Fibroblast of skin of left biceps (primary cell): ENCODE results near the gene ZNF19.

ENCODE experiments used
- DNase-seq, 2 experiments: peaks; one replicate each; pipeline ENCODE4 v3.0.0-alpha.2; 2013; ENCODE audit warnings: low read depth in 2 of 2

The ZNF19 gene

DNA sequence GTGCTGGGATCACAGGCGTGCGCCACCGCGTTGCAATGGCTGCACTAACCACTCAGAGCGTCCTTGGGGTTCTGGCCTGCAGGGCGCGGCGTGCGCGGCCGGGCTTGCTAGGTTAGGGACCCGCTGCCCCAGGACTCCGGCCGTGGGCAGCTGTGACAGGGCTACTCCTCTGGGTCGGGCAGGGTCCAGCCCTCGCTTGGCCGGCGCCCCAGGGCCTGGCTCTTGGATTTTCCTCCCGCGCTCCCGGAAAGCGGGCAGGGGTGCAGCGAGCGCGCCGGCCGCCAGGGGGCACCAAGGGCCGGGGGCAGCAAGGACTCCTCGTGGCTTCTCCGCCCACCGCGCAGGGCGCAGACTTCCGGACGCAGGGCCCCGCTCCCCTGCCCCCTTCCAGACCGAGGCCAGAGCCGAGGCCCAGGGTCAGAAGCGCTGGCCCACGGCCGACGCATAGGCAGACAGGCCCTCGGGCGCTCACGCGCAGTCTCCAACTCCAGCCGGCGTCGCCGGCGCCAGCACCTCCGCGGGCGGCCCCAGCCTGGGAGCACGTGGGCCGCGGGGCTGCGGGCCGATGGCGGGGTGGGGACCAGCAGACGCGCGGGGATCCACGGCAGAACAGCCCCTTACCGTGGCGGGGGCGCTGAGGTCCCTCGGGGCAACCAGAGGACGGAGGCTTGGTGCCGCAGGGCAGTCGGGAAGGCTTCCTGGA, 47.6 kb downstream of the ZNF19 start:
- no peak for DNase-seq

GRCh38 chr16:71440669-71441347, 48.3 kb downstream of the ZNF19 start:
- no peak for DNase-seq

- no peak for DNase-seq
These were observed 49.6 kb downstream of the ZNF19 start for GRCh38 chr16:71439523-71439922.

GRCh38 chr16:71436473-71436872, 52.7 kb downstream of the ZNF19 start:
- no peak for DNase-seq

GRCh38 chr16:71432906-71433305, 56.2 kb downstream of the ZNF19 start:
- no peak for DNase-seq

DNA sequence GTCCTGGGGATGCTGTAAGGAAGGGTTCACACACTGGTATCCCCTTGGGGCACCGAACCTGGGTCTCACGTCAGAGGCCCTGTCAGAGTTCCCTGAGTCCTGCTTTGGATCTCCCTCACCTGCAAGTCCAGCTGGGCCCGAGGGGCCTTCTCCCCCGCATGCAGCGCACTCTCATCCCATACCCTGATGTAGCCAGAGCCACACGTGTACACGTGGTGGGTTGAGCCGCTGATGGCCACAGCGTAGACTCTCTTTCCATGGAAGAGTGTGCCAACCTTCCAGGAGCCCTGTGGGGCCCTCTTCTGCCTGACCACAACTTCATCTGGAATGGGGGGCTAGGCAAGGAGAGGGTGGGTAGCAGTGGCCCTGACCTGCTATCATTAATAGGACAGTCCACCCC, 57.1 kb downstream of the ZNF19 start:
- DNase-seq, result no peak

DNA sequence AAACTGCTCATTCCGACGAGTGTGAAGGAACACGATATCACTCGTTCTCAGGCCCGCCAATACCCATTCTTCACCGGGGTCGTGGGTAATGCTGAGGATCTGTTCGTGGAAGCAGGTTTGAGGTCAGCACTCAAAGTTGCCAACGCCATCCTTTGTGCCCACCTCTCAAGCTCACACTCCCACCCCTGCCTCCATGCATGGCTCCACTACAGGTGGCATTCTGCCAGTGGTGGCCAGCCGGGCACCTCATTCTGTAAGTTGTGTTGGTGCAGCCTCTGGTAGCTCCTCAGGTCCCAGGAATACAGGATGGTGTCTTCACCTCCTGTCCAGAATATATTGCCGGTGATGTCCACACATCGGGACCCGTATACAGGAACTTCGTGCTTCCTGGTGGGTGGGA, 57.9 kb downstream of the ZNF19 start:
- DNase-seq, result no peak

DNA sequence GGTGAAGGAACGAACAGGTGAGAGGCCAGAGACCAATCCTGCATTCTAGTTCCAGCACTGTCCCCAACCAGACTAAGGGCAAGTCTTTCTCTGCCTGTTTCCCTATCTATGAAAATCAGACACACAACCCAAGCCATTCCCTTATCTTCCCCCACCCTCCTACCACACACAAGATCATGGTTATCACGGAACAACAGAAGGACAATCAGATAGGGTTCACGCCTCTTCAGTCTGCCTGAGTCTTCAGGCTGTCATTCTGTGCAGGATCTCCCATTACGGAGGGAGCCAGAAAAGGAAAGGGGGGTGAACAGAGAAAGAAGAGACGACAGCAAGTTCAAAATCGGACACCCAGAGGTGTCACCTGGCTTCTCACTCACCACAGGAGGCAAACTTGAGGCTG, 58.4 kb downstream of the ZNF19 start:
- no peak for DNase-seq

GRCh38 chr16:71429581-71429980, 59.5 kb downstream of the ZNF19 start:
- DNase-seq, result no peak

GRCh38 chr16:71428883-71429282, 60.2 kb downstream of the ZNF19 start:
- no peak for DNase-seq

DNA sequence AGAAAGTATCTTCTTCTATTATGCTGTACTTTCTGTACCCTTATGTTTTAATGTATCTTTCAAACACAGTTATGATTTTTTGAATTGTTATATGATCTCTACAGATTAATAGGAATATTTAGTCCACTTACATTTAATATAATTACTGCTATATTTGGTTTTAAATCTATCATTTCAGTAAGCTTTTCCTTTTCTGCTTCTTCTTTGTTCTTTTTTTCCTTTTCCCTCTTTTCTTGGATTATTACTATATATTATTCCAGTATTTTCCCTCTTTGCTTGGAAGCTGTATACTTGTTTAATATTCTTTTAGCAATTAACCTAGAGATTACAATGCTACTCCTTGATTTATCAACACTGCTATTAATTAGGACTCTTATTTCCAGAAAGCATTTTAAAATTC, 60.7 kb downstream of the ZNF19 start:
- DNase-seq, result no peak

DNA sequence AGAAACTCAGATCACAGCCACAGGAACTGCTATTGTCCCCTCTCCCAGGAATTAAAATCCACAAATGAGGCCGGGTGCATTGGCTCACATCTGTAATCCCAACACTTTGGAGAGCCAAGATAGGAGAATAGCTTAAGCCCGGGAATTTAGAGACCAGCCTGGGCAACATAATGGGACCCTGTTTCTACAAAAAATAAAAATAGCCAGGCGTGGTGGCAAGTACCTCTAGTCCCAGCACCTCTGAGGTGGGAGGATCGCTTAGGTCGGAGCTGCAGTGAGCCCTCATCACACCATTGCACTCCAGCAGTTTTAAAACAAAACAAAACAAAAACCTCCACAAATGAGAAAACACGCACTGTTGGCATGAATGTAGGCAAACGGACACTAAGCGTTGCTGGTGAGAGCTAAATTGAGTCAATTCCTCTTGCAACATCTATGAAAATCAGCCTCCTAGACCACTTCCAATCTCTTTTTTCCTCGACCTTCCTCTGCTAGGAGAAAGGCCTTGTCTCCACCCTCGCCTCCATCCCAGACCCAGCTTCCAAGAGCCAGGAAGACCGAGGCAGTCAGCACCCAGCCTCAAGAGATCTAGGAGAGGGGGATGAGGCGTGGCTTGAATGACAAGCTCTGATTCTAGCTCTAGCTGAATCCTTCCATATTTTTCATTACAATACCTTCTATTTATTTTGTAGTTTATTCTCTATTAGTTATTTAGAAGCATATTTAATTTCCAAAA, 62.1 kb downstream of the ZNF19 start:
- no peak for DNase-seq

GRCh38 chr16:71426069-71426879, 62.9 kb downstream of the ZNF19 start:
- DNase-seq, result peak; percentile 35 to 44

GRCh38 chr16:71425746-71426068, 63.4 kb downstream of the ZNF19 start:
- DNase-seq, result no peak

GRCh38 chr16:71424626-71425025, 64.5 kb downstream of the ZNF19 start:
- no peak for DNase-seq

DNA sequence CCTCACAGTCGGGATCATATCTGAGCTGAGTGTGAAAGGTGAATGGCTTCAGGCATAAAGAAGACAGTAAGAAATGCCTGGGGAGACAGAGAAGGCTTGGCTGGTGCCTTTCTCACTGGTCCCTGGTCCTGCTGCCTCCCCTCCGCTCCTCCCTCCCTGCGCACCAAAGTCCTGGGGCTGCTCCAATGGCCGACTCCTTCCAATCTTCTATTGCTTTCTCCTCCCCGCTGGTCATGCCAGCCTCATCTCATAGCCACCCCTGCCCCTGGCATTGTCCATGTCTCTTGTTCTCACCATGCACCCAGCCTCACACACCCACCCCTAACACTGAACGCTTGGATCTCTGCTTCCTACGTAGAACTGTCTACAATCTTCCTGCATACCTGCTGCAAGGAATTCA, 65.3 kb downstream of the ZNF19 start:
- no peak for DNase-seq
